NCI-H2196 (cell line): ENCODE data around the gene RPTOR.

Experiments
- DNase-seq: peaks from one replicate; lab custom pipeline; 2025; ENCODE audit not compliant: unreplicated experiment; lab: John Stamatoyannopoulos, UW

The RPTOR gene

DNA sequence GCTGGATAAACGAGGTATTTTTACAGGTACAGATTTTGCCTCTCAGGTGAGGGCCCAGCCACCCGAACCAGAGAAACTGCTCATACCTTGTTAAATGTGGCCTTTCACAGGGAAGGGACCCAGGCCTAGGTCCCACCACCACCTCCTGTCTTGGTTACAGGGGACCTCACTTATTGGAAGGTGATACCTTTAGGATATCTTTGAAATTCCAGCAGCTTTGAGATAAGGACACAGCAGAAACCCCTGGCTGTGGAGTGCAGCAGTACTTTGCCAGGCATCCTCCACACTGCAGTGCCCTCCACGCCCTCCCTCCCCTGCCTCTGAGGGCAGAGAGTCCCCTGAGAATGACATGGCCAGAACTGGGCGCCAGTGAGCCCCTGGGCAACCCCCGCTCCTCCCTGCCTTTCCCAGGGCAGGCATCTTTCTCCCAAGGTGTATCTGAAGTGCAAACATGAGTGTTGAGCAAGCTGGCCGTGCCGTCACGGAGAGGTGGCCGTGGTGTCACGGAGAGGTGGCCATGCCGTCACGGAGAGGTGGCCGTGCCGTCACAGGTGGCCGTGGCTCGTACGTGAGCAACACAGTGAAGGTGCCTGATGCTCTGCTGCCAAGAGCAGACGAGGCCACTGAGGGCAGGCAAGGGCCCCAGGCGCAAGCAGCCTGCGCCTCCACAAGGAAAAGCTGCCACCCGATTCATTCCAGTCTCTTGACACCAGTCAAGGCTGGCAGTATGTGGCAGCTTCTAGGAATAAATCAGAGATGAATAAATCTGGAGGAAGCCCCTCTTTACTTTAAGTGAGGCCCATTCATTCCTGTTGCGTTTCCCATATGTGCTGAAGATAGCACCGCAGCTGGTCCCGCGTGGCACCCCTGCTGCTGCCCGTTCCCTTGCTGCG, 312.5 kb downstream of the RPTOR start:
- no peak for DNase-seq

DNA sequence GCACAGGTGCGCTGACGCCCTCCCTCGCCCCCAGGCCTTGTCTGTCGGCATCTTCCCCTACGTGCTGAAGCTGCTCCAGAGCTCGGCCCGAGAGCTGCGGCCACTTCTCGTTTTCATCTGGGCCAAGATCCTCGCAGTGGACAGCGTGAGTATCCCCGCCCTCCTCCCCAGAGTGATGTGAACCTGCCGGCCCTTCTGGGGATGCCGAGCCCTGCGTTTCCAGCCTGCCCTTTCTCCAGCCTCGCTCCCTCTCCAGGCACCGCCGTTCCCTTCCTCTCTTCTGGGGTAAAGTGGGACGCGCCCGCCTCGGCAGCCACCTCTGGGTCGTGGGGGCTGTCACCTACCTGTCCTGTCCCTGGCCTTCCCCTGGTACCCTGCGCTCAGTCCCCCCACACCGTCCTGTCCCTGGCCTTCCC, 313.1 kb downstream of the RPTOR start:
- no peak for DNase-seq

DNA sequence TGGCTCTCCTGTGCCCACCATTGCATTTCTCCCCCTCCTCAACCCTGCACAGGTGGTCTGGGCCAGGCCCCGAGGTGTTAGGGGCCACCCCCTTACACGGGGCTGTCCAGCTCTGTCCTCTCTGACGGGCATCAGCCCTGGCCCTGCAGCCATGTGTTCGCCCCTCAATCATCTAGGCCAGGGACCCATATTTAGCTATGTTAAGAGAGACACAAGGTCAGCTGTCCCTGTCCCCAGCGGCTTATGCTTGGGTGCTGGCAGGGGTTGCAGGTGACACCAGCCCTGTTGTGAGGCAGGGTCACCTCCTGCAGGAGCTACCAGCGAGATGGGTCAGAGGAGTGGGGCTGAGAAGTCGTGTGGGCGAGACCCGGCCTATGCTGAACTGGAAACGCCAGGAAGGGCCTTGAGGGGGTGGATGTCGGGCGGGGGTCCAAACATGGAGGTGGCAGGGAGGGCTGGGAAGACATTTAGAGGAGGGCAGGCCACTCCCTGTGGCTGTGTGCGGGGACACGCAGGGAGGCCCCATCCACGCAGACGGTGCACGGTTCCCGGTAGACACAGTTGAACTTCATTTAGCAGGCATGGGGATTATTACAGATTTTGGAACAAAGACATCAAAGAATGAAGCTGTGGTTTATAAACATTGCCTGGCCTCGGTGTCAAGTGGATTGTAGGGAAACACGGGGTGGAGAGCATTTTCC, 313.8 kb downstream of the RPTOR start:
- no peak for DNase-seq

DNA sequence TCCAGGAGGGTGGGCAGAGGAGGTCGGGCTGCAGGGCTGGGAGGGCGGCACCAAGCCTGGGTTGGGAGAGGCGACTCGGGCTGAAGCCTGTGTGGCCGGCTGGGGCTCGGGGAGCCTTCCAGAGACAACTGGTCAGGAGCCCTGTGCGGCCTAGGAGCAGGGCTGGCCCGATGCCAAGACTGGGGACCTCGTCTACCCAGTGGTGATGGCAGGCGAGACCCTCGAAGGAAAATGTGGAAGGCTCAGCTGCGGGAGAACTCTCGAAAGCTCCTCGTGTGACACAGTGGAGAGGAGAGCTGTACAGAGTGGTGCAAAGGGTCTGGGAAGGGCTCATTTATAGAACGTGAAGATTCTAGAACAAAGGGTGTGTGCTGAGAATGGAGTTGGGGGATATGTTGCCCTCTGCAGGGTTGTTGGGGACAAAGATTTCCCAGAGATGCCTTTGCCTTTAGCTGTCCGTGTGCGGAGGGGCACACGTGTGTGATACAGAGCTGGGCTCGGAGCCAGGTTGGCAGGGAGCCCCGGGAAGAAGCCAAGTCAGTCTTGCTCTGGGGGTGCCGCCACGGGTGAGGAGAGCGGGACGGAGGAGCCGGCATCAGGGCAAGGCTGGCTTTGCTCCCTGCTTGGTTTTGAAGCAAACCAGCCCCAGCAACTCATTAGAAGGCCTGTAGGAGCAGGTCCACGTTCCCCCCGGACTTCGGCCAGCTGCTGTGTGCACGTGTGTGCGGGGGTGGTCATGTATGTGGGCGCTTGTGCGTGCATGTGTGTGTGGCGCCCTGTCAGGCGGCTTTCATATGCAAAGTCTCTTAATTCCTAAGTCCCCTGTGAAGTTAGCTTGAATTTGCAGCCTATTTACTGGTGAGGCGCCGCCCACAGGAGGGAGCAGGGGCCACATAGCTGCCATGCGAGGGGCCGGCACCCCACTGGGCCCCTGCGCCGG, 314.6 kb downstream of the RPTOR start:
- DNase-seq: peak; percentile 22

DNA sequence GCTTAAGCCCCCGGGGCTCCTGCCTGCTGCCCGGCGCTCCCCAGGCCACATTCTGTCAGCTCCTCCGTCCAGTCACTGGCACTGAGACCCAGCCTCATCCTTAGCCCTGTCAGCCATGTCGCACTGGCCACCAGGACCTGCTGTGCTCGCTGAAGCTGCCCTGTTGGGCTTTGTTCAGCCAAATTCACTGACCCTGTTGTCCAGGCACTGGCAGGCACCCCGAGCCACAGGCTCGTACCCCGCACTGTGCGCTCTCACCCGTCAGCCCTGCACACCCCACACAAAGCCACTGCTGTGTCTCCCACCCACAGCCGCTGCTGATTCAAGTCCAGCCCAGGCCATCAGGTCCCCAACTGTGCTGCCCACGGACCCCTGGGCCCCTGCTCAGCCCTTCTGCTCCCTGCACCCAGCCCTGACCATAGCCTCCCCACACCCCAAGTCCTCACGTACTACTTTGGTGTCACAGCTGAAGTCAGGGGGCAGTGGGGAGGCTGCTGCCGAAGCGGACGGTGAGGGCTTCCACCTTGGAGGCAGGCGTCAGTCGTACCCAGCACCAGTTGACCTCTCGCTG, 315.5 kb downstream of the RPTOR start:
- DNase-seq: no peak

DNA sequence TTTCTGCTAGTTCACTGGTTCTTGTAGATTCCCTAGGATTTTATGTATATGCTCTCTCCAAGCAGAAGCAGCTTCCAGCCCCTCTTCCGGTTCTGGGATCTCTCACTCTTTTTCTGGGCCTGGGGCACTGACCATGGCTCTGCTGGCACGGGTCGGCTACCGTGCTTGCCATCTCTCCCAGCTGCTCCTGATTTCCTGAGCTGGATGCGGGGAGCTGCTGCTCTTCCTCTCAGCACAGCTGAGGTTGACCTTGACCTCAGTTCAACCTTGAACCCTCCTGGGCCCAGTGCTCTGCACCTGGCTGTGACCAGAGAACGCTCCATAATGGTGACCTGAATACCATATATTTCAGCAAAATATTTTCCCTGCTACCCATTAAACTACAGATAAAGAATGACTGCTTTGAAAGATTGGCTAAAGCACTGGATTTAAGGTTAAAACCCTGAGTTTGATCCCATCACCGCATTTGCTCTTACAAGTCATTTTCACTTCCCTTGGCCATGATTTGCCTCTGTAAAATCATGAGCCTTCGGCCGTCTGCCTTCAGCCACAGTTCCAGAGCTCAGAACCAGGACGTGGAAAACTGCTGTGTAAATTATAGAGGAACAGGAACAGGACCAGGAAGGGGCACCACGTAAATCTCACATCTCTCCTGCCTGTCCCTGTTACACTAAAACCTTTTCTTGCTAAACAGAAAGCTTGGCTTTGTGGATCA, 316.2 kb downstream of the RPTOR start:
- DNase-seq: no peak

DNA sequence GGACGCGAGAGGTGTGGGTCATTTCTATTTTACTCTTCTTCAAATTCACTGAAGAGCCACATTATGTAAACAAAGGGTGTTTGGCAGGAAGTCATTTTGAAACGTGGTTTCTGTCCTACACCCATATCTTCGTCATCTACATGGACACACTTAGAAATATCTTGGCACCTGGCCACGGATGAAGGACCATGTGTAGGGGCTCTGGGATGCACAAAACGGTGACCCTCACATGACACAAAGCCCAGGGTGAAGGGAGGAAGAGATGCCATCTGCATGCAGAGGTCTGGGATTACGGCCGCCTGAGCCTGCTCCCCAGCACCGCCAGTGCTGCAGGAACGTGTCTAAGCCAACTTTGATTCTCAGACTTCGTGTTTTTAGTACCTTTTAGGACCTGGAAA, 316.8 kb downstream of the RPTOR start:
- no peak for DNase-seq

DNA sequence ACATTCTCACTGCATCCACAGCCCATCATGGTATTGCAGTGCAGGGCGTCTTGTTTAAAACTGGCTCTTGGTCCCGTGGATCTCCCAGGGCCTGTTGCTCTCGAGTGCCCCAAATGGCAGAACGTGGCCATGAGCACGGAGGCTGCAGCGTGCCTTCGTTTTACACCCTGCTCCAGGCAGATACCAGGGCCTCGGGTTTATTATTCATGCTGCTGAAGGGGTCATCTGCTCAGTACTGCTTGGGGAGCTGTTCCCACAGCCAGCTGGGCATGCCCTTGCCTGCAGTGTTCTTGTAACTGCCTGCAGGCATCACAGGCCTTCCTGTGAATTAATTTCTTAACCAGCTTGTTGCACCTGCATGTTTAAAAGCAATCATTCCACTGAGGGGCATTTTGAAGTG, 317.3 kb downstream of the RPTOR start:
- DNase-seq: no peak

DNA sequence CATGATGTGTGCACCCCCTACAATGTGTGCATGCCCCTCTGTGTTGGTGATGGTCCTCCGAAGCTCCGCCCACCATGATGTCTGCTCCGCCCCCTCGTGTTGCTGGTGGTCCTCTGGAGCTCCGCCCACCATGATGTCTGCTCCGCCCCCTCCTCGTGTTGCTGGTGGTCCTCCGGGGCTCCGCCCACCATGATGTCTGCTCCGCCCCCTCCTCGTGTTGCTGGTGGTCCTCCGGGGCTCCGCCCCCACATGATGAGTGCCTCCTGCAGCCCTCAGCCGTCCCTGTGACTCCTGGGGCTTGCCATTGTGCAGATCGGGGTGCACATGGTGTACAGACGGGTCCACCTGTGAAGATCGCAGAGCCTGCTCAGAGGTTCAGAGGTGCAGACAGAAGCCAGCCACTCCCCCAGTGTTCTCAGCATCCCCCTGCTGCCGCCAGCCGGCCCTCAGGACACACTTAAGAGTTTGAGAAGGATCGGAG, 317.9 kb downstream of the RPTOR start:
- no peak for DNase-seq

DNA sequence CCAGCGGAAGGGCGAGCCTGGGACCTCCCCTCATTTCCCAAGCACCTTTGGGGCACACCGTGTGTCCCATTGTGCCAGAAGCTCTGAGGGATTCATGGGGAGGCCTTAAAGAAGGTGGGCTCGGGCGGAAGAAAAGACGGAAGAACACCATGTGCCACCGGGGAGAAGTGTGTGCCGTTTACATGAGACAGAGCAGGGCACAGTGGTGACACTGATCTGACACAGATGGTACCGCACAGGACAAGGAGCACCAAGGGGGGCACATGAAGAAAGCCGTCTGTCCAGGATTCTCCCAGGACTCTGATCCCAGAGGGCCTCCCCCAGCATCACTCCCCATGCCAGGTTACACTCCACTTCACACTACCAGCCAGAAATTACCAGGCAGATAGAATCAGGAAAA, 318.3 kb downstream of the RPTOR start:
- DNase-seq: no peak

DNA sequence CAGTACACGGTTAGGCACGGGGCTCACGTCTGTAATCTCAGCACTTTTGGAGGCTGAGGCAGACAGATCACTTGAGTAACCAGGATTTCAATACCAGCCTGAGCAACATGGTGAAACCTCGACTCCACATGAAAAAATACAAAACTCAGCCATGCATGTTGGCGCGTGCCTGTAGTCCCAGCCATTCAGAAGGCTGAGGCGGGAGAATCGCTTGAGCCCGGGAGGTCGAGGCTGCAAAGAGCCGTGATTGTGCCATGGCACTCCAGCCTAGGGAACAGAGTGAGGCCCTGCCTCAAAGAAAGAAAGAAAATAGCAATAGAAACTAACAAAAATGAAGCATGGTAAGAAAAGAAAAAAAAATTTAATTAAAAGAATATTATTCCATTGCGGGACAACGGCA, 319.0 kb downstream of the RPTOR start:
- no peak for DNase-seq

DNA sequence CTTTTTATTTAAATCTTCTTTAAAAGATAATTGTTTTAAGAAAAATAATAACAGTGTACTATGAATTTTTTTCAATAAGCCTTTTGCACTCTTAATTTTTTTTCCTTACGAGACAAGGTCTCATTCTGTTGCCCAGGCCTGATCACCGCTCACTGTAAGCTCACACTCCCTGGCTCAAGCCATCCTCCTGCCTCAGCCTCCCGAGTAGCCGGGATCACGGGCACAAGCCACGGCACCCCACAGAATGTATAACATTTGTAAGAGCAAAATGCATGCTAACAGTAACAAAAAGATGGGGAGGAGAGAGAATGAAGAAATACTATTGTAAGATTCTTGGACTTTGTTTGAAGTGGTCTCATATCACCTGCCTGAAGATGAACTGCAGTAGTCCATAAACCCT, 320.1 kb downstream of the RPTOR start:
- DNase-seq: no peak

DNA sequence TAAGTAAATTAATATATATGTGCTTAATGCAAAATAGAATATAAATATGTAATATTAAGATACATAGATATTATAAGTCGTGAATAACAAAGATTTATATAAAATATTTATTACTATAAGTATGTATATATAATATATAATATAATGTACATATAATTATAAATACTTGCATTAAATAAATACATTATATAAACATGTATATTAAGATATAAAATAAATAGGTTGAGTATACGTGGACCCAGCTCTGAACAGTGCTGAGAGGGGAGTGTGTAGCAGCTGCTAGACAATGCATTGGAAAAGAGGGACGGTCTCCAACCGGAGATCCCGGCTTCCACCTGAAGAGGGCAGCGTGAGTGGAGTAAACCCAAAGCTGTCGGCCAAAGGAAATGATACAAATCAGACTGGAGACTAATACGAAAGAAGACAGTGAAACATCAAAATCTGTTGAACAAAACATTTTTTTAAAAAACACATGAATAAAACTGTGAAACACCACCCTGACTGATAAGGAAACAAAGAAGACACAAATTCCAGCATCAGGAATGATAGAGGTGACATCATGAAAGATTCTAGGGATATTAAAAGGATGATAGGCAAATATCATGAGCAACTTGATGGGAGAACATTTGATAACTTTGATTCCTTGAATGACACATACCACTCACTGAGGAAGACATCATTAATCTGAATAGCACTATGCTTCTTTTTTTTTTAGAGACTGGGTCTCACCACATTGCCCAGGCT, 321.6 kb downstream of the RPTOR start:
- peak; percentile 78 for DNase-seq

DNA sequence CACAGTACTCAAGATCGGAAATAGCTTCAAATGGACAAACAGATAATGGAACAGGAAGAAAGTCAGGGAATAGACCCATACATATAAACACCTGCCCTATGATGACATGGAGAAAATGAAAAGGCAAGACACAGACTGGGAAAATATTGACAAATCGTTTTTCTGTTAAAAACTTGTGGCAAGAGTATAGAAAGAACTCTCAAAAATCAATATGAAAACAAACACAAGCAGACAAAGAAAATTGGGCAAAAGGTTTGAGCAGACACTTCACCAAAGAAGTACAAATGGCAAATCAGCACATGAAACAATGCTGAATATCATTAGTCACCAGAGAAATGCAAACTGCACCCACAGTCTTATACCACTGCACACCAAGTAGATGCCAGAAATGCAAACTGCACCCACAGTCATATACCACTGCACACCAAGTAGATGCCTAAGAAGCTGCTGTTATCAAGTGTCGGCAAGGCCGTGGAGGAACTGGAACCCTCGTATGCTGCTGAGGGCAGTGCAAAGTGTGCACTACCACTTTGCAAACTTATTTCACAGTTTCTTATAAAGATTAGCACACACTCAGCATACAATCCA, 323.5 kb downstream of the RPTOR start:
- no peak for DNase-seq

DNA sequence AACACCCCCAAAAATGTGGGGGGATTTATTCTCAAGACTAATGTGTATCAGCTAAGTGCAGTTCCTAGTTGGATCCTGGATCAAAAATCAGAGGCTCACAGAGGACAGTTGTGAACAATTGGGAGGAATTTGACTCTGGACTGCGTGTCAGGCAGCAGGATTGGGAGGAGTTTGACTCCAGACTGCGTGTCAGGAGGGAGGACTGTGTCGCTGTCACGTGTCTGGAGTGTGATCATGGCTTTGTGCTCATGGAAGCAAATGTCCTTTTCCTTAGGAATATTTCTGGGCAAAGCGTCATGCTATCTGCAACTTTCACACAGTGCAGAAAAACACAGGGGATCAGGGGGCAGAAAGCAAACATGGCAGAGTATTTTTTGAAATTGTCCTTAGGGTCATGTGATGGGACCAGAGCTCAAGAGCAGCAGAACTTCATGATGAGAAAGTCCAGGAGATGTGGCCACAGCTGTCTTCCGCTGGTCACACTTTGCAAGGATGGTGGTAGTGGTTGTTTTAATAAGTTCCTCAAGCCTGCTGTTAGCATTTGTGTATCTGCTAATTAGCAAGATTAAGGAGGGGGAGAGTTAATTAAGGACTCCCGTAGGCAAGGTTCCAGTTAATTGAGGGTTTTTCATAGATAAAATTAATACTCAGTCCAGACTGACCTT, 325.0 kb downstream of the RPTOR start:
- DNase-seq: no peak

DNA sequence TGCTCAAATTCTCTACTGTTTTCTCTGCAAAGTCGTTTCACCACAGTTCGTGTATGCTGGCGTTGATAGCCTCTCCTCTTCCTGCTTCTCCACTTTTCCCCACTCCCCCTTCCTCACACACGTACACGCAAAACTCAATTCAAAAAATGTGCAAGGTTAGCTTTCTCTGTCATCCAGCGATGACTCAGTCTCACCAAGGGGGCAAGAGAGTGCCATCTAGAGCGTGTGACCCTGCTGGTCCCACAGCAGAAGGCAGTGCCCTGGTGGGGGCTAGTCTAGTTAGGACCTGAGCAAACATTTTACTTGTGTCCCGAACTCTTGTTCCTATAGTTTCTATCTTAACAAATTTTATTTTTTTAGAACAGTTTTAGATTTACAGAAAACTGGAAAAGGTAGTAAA, 325.8 kb downstream of the RPTOR start:
- no peak for DNase-seq

DNA sequence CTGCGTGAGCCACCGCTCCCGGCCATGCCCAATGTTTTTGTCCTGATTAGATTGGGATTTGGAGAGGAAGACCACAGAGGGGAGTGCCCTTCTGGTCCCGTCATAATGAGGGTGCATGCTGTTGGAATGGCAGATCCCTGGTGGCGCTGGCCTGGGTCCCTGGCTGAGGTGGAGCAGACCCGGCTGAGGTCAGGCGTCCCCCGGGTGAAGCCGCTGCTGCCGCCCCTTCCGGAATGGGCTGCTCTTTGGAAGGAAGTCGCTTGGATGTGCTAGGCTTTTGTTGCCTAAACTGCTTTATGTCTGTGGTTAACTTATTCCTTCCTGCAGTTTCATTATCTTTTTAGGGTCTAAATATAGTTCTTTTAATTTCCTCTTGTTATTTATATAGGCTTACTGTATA, 326.7 kb downstream of the RPTOR start:
- DNase-seq: no peak

DNA sequence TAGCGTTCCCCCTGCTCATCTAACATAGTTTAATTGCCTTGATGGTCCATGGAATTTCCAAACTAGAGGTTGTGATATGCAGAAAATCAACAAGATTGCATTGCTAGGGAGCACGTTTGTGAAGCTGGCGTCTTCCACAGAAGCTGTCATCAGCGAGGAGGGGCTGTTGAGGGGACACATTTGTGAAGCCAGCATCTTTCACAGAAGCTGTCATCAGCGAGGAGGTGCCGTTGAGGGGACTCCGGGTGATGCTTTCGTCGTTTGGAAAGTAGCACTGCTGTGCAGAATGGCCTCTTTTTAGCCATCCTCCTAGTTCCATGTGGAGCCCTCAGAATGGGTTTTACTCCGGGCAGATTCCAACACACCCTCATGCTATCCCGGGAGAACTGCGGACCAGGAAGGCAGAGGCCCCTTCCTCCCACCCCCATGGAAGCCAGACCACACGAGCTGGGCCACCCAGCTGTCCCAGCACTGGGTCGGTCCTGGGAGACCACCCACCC, 327.4 kb downstream of the RPTOR start:
- DNase-seq: no peak
